A673 (cell line): ENCODE data around the gene CD164. TPM values are rescaled to one million over a fixed set of nuclear protein-coding genes. Genes with fewer than 3 reads are reported as not detected.
"Not testable (repeated sequence)": the region's sequence is repeated elsewhere in the genome, so short reads cannot be mapped to it uniquely, and the experiment has no call there.

Experiments used
- BruUV-seq: library from RNA; stranded (reverse); fragments of 400-500 nt; replicated peaks from 2 replicates; lab custom pipeline; 2021; lab: Mats Ljungman, UMichigan
- CTCF ChIA-PET: fragments of 300-600 bp; sonication (Branson Sonifier 250); formaldehyde crosslinking; loops from one replicate; lab custom pipeline; 2022; ENCODE audit warnings: antibody characterized with exemption; lab: Charles Lee
- POLR2A ChIA-PET: fragments of 300-600 bp; sonication (Branson Sonifier 250); formaldehyde crosslinking; loops from one replicate; lab custom pipeline; 2022; ENCODE audit warnings: antibody characterized with exemption; ENCODE audit not compliant: low non-redundant PET; lab: Charles Lee
- DNase-seq: peaks from one replicate; pipeline ENCODE4 v3.0.0-alpha.2; 2015; ENCODE audit warnings: low spot score
- H3K27ac ChIP-seq: fragments of 200-600 bp; sonication (generic); 2 replicates; pipeline ENCODE4 v1.5.1; 2016; ENCODE audit warnings: mixed run types, low read depth, mild to moderate bottlenecking, mixed read lengths, antibody characterized with exemption, low read length; ENCODE audit not compliant: poor library complexity, severe bottlenecking
- H3K27me3 ChIP-seq: fragments of 200-600 bp; sonication (generic); replicated peaks from 2 replicates; pipeline ENCODE4 v1.6.1; 2017; ENCODE audit warnings: mixed run types, low read depth, mild to moderate bottlenecking, mixed read lengths, antibody characterized with exemption, low read length; ENCODE audit not compliant: insufficient read depth, poor library complexity
- H3K36me3 ChIP-seq: fragments of 200-600 bp; sonication (generic); 2 replicates; pipeline ENCODE4 v1.6.1; 2016; ENCODE audit warnings: mixed run types, mild to moderate bottlenecking, mixed read lengths, antibody characterized with exemption, low read length; ENCODE audit not compliant: insufficient read depth, poor library complexity, severe bottlenecking
- H3K4me1 ChIP-seq: fragments of 200-600 bp; sonication (generic); 2 replicates; pipeline ENCODE4 v1.6.1; 2017; ENCODE audit warnings: mixed run types, mild to moderate bottlenecking, mixed read lengths, antibody characterized with exemption, low read length; ENCODE audit not compliant: insufficient read depth, poor library complexity, severe bottlenecking
- H3K4me3 ChIP-seq: fragments of 200-600 bp; sonication (generic); 2 replicates; pipeline ENCODE4 v1.5.1; 2016; ENCODE audit warnings: low read depth, mixed run types, mild to moderate bottlenecking, mixed read lengths, low read length; ENCODE audit not compliant: poor library complexity, severe bottlenecking
- H3K9me3 ChIP-seq: fragments of 200-600 bp; sonication (generic); 2 replicates; pipeline ENCODE4 v1.6.1; 2016; ENCODE audit warnings: mixed run types, low read depth, mild to moderate bottlenecking, mixed read lengths, antibody characterized with exemption, low read length; ENCODE audit not compliant: poor library complexity, severe bottlenecking
- CTCF ChIP-seq: fragments of 300-800, 200-600 bp; sonication (generic); conservative IDR thresholded peaks from 2 replicates; pipeline ENCODE4 v1.5.1; 2017; ENCODE audit warnings: low read depth, mild to moderate bottlenecking, antibody characterized with exemption, low read length, moderate library complexity, mixed read lengths
- EZH2 ChIP-seq: fragments of 200-600 bp; sonication (generic); IDR thresholded peaks from 2 replicates; pipeline ENCODE4 v1.6.1; 2017; ENCODE audit warnings: borderline replicate concordance, low read depth, mild to moderate bottlenecking, mixed read lengths, antibody characterized with exemption, low read length; ENCODE audit not compliant: poor library complexity, severe bottlenecking
- intact Hi-C: fragments of 100-400 bp; cut with micrococcal nuclease; formaldehyde crosslinking; loops from one replicate; pipeline ENCODE4 v1.10.0; 2022; ENCODE audit not compliant: unreplicated experiment
- total RNA-seq: library from RNA; stranded (reverse); gene quantifications from 2 replicates; pipeline ENCODE4 v1.2.3, GENCODE V29; 2021

Gene CD164
- total RNA-seq, 1 experiment from 2014 or later = 176 TPM

GRCh38 chr6:109340811-109341210, 41.5 kb downstream of the CD164 start:
- DNase-seq = no peak
- intact Hi-C loops = no loop called here
- no peak overlapping the region for H3K4me3 ChIP-seq
- H3K4me1 ChIP-seq = no peaks in the 10 kb centered on the region
- no peaks in the 10 kb centered on the region for H3K9me3 ChIP-seq
- TF ChIP-seq EZH2 (no peak), CTCF (no peak)
- H3K27me3 ChIP-seq = no peaks in the 10 kb centered on the region
- H3K36me3 ChIP-seq = no peaks in the 10 kb centered on the region
- POLR2A ChIA-PET = interaction anchor here (0.6 kb wide), 1 partner anchor 528 kb away, joined by 6 read pairs; no protein-coding TSS in a partner anchor
- no TSS peak for BruUV-seq
- CTCF ChIA-PET = no interaction called here
- no peak overlapping the region for H3K27ac ChIP-seq

DNA sequence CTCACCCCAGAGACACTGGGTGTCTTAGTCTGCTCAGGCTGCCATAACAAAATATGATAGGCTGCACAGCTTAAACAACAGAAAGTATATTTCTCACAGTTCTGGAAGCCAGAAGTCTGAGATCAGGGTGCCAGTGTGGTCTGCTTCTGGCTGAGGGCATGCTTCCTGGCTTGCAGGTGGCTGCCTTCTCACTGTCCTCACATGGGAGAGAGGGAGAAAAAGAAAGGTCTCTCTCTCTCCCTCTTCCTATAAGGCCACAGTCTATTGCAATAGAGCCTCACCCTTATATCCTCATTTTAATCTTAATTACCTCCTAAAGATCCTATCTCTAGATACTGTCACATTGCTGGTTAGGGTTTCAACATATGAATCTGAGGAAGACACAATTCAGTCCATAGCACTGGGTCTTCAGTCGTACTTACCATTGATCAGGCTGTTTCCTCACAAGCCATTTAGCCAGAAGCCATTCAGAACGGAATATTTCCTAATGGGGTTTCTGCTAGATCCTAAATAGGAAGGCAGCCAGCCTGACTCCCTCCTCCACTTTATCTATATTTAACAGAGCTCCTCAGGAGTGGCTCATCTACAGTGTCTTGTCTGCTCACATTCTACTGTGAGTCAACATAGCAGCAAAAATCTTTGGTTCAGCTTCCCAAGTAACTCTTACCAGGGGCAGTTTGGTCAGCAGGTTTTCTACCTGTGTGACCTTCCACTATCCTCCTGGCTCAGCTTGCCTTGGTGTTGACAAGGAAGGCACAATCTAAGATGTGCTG, 42.2 kb downstream of the CD164 start:
- DNase-seq = no peak
- Histone ChIP-seq H3K4me3 (no peak overlapping the region), H3K27ac (no peak overlapping the region), H3K36me3 (no peaks in the 10 kb centered on the region), H3K4me1 (no peaks in the 10 kb centered on the region), H3K9me3 (no peaks in the 10 kb centered on the region), H3K27me3 (no peaks in the 10 kb centered on the region)
- intact Hi-C loops = no loop called here
- BruUV-seq = no TSS peak
- CTCF ChIA-PET = interaction anchor here (0.5 kb wide), 1 partner anchor 9 kb away, joined by 10 read pairs; no protein-coding TSS in a partner anchor
- POLR2A ChIA-PET = interaction anchor here (0.6 kb wide), 1 partner anchor 529 kb away, joined by 6 read pairs; no protein-coding TSS in a partner anchor
- TF ChIP-seq CTCF = no peak
- TF ChIP-seq EZH2 = no peak

GRCh38 chr6:109336221-109336961, 45.9 kb downstream of the CD164 start:
- DNase-seq = no peak
- Histone ChIP-seq H3K27ac (no peak overlapping the region), H3K36me3 (no peaks in the 10 kb centered on the region), H3K9me3 (no peaks in the 10 kb centered on the region), H3K27me3 (no peaks in the 10 kb centered on the region), H3K4me3 (no peak overlapping the region), H3K4me1 (no peaks in the 10 kb centered on the region)
- no TSS peak for BruUV-seq
- CTCF ChIA-PET = no interaction called here
- POLR2A ChIA-PET = no interaction called here
- intact Hi-C loops = no loop called here
- TF ChIP-seq EZH2 (no peak), CTCF (no peak)

GRCh38 chr6:109333870-109334269, 48.4 kb downstream of the CD164 start:
- H3K27me3 ChIP-seq, POLR2A ChIA-PET, H3K27ac ChIP-seq, H3K36me3 ChIP-seq, CTCF ChIA-PET, intact Hi-C loops, H3K4me3 ChIP-seq, BruUV-seq, H3K9me3 ChIP-seq, DNase-seq, H3K4me1 ChIP-seq: not testable (repeated sequence)
